Activated naive CD4-positive, alpha-beta T cell treated with anti-CD3 and anti-CD28 coated beads, Interleukin-2, amount 50 U/mL, for 24 hours (primary cell): ENCODE data around the gene CDH16.
"Not testable (repeated sequence)": the region's sequence is repeated elsewhere in the genome, so short reads cannot be mapped to it uniquely, and the experiment has no call there.

ENCODE experiments used
- H3K27ac Mint-ChIP-seq: one replicate; pipeline ENCODE4 v1.8.0; 2021; ENCODE audit warnings: mild to moderate bottlenecking, mixed read lengths
- H3K27me3 Mint-ChIP-seq: one replicate; pipeline ENCODE4 v1.8.0; 2021; ENCODE audit warnings: mixed read lengths
- H3K36me3 Mint-ChIP-seq: one replicate; pipeline ENCODE4 v1.8.0; 2021; ENCODE audit warnings: mixed read lengths
- H3K4me1 Mint-ChIP-seq: one replicate; pipeline ENCODE4 v1.8.0; 2021; ENCODE audit warnings: mixed read lengths
- H3K4me3 Mint-ChIP-seq: one replicate; pipeline ENCODE4 v1.8.0; 2021; ENCODE audit warnings: mild to moderate bottlenecking, mixed read lengths
- H3K9me3 Mint-ChIP-seq: one replicate; pipeline ENCODE4 v1.8.0; 2021; ENCODE audit warnings: mixed read lengths

CDH16 gene, protein sequence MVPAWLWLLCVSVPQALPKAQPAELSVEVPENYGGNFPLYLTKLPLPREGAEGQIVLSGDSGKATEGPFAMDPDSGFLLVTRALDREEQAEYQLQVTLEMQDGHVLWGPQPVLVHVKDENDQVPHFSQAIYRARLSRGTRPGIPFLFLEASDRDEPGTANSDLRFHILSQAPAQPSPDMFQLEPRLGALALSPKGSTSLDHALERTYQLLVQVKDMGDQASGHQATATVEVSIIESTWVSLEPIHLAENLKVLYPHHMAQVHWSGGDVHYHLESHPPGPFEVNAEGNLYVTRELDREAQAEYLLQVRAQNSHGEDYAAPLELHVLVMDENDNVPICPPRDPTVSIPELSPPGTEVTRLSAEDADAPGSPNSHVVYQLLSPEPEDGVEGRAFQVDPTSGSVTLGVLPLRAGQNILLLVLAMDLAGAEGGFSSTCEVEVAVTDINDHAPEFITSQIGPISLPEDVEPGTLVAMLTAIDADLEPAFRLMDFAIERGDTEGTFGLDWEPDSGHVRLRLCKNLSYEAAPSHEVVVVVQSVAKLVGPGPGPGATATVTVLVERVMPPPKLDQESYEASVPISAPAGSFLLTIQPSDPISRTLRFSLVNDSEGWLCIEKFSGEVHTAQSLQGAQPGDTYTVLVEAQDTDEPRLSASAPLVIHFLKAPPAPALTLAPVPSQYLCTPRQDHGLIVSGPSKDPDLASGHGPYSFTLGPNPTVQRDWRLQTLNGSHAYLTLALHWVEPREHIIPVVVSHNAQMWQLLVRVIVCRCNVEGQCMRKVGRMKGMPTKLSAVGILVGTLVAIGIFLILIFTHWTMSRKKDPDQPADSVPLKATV

DNA sequence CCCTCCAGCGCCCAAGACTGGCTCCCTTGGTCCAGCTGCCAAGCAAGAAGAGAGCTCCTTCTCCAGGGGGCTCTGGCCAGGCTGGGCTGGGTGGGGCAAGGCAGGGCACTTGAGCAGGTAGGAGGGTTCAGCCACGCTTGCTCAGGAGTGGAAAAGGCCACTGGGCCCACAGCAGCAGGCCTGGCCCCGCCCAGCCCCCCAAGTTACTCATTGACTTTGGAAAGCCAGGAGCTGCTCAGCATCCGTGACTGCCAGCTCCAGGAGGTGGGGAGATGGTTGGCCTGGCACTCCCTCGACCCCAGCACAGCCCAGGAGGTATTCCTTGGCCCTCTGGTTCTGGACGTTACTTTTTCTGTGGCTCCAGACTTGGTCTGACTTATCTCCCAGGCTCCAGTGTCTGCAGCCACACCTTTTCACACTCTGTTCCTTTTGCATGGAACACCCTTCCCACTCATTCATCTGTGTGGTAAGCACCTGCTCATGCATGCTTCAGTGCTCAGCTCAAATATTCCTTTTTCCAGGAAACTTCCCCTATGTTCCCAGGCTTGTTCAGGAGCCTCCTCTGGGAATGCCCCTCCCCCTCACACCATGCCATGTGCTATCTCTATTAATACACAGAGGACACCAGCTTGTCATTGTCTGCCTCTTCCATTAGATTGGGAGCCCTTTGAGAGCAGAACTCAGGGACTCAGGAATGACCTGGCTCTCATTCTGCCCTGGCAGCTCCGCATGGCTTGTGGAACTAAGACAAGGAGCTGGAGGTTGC lies at the start of gene CDH16:
CDH16 (minus strand) TSS at position 83 of the 766 bp plus-strand sequence. CDS start 820 bp downstream, outside the sequence.
- Mint-ChIP-seq H3K27ac (no peak within 1 kb of the TSS), H3K9me3 (no peaks in the 10 kb centered on the region), H3K36me3 (no peaks in the 10 kb centered on the region), H3K27me3 (peaks cover 11% of the 10 kb centered on the region), H3K4me3 (no peak within 1 kb of the TSS), H3K4me1 (no peaks in the 10 kb centered on the region)

DNA sequence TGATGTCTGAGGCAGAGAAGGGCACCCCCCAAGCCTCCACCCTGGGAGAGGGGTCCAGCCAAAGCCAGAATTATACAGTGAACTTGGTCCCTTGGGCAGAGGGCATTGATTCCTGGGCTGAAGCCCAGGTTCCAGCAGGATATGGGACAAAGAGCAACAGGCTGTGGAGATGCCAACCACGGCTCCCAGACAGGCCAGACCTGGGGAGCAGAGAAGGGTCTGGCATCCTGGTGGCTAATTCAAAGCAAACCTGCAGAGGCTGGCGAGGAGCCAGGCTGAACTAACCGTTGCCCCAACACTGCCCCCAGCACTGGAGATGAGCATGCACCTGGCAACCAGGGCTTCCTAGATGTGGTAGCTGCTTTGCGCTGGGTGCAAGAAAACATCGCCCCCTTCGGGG lies 45.4 kb upstream of the CDH16 start:
- H3K4me3 Mint-ChIP-seq: no peak overlapping the region
- no peaks in the 10 kb centered on the region for H3K27me3 Mint-ChIP-seq
- no peak overlapping the region for H3K27ac Mint-ChIP-seq
- H3K36me3 Mint-ChIP-seq: no peaks in the 10 kb centered on the region
- H3K4me1 Mint-ChIP-seq: peaks cover 13% of the 10 kb centered on the region
- H3K9me3 Mint-ChIP-seq: no peaks in the 10 kb centered on the region

DNA sequence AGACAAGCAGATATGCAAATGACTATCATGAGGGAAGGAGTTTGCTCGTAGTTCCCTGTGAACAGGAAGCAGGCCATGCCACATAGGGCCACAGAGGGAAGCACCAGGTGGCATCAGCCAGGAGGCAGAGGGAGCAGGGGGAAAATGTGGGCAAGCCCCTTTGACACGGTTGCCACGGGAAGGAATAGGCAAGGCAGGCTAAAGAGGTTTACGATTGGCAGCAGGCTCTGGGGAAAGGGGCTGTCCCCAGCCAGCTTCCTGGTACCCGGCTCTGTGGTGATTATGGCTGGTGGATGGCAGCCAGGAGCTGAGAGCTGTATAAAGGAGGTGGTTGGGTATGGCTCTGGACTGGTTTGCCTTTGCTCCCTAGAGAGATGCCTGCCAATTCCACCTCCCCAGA lies 43.2 kb upstream of the CDH16 start:
- no peak overlapping the region for H3K27ac Mint-ChIP-seq
- H3K4me3 Mint-ChIP-seq: no peak overlapping the region
- no peaks in the 10 kb centered on the region for H3K36me3 Mint-ChIP-seq
- H3K9me3 Mint-ChIP-seq: no peaks in the 10 kb centered on the region
- H3K27me3 Mint-ChIP-seq: no peaks in the 10 kb centered on the region
- H3K4me1 Mint-ChIP-seq: peaks cover 22% of the 10 kb centered on the region

DNA sequence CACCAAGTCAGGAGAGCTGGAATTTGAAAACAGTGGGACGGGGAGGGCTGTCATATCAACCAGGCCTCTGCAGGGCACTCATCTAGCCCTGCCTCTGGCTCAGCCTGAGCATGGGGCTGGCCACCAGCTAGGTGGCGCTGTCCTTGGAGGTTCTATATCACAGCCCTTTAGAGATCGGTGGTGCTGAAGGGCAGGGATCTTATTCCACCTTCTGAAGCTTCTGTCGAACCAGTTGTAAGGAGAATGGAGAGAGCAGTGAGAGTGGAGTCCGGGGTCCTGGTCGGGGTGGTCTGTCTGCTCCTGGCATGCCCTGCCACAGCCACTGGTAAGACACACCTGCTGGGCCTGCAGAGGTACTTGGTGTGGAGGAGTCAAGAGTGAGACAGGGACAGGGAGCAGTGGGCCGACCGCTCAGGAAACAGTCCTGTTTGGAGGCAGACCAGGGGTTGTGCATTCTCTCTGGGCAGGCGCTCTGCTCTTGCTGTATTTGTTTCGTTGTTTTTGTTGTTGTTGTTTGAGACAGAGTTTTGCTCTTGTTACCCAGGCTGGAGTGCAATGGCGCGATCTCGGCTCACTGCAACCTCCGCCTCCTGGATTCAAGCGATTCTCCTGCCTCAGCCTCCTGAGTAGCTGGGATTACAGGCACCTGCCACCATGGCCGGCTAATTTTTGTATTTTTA lies 42.5 kb upstream of the CDH16 start, which contains the start of gene CES3:
CES3 (plus strand) TSS at position 202 of the 680 bp plus-strand sequence; CDS start at position 244, 42 bp downstream.
- H3K27me3 Mint-ChIP-seq: no peaks in the 10 kb centered on the region
- H3K4me3 Mint-ChIP-seq: no peak within 1 kb of the TSS
- no peaks in the 10 kb centered on the region for H3K36me3 Mint-ChIP-seq
- no peaks in the 10 kb centered on the region for H3K9me3 Mint-ChIP-seq
- H3K27ac Mint-ChIP-seq: no peak within 1 kb of the TSS
- peaks cover 22% of the 10 kb centered on the region for H3K4me1 Mint-ChIP-seq

DNA sequence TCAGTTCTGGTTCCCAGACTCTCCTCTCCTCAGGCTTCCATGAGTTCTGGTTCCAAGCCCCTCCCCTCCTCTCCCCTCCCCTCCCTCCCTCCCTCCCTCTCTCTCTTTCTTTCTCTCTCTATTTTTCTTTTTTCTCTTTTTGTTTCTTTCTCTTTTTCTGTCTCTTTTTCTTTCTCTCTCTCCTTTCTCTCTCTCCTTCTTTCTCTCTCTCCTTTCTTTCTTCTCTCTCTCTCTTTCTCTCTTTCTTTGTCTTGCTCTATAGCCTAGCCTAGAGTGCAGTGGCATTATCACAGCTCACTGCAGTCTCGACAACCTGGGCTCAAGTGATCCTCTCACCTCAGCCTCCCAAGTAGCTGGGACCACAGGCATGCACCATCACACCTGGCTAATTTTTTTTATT lies 41.6 kb upstream of the CDH16 start:
- no peak overlapping the region for H3K27ac Mint-ChIP-seq
- H3K9me3 Mint-ChIP-seq: no peaks in the 10 kb centered on the region
- H3K4me3 Mint-ChIP-seq: no peak overlapping the region
- peaks cover 22% of the 10 kb centered on the region for H3K4me1 Mint-ChIP-seq
- H3K36me3 Mint-ChIP-seq: no peaks in the 10 kb centered on the region
- no peaks in the 10 kb centered on the region for H3K27me3 Mint-ChIP-seq

DNA sequence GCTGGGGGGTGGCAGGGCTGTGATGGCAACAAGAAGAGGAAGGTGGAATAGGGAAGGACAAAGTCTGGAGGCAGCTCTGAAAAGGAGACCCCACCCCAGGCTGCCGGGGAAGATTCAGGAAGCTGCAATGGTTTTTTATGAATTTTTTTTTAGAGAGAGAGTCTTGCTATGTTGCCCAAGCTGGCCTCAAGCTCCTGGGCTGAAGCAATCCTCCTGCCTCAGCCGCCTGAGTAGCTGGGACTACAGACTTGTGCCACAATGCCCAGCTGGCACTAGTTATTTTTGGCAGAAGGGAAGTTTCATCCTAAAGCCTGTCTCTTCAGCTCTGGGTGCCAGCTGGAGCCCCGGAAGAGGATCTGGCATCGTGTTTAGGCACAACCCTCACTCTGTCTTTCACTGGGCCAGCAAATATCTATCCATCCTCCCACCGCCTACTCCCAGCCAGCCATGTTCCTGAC lies 41.0 kb upstream of the CDH16 start:
- Mint-ChIP-seq H3K27me3 (no peaks in the 10 kb centered on the region), H3K27ac (no peak overlapping the region), H3K4me1 (peaks cover 22% of the 10 kb centered on the region), H3K9me3 (no peaks in the 10 kb centered on the region), H3K4me3 (no peak overlapping the region), H3K36me3 (no peaks in the 10 kb centered on the region)

DNA sequence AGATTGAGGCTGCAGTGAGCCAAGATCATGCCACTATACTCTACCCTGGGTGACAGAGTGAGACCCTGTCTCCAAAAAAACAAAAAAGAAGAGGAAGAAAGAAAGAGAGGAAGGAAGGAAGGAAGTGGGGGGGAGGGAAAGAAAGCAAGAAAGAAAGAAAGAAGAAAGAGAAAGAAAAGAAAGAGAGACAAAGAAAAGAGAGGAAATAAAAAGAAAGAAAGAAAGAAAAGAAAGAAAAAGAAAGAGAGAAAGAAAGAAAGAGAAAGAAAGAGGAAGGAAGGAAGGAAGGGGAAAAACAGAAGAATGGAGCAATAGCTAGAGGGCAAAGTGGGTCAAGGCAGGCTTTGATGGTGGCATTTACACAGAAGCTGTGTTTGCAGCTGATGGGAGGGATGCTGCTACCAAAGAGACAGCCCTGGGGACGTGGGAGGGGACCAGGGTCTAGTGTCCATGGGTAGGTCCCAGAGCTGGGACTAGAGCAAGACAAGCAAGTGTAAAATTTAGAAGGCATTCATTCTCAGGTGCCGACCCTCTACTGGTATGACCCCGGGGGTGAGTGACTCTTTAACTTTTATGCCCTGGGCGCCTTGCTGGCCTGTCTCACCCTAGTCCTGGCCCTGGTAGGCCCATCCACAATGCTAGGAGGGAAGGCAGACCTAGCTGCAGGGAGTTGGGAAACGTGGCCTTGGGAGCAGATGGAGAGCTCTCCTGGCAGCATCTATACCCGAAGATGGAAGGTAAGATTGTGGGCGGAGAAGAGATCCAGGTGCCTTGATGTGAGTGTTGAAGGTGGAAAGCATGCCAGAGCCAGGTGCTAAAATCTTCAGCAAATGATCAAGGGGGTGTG lies 40.4 kb upstream of the CDH16 start:
- peaks cover 22% of the 10 kb centered on the region for H3K4me1 Mint-ChIP-seq
- peaks cover under 1% of the 10 kb centered on the region for H3K27me3 Mint-ChIP-seq
- H3K36me3 Mint-ChIP-seq: no peaks in the 10 kb centered on the region
- no peak overlapping the region for H3K4me3 Mint-ChIP-seq
- H3K27ac Mint-ChIP-seq: no peak overlapping the region
- no peaks in the 10 kb centered on the region for H3K9me3 Mint-ChIP-seq

DNA sequence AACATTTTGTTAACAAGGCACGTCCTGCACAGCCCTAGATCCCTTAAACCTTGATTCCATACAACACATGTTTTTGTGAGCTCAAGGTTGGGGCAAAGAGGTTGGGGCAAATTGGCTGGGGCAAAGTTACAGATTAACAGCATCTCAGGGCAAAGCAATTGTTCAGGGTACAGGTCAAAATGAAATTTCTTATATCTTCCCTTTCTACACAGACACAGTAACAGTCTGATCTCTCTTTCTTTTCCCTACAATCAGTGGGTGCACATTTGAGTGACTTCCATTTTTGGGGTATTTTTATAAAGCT lies 37.4 kb upstream of the CDH16 start:
- Mint-ChIP-seq H3K27me3 (peaks cover 17% of the 10 kb centered on the region), H3K4me1 (peaks cover 17% of the 10 kb centered on the region)
- not testable (repeated sequence) for H3K9me3 Mint-ChIP-seq, H3K36me3 Mint-ChIP-seq, H3K4me3 Mint-ChIP-seq, H3K27ac Mint-ChIP-seq

DNA sequence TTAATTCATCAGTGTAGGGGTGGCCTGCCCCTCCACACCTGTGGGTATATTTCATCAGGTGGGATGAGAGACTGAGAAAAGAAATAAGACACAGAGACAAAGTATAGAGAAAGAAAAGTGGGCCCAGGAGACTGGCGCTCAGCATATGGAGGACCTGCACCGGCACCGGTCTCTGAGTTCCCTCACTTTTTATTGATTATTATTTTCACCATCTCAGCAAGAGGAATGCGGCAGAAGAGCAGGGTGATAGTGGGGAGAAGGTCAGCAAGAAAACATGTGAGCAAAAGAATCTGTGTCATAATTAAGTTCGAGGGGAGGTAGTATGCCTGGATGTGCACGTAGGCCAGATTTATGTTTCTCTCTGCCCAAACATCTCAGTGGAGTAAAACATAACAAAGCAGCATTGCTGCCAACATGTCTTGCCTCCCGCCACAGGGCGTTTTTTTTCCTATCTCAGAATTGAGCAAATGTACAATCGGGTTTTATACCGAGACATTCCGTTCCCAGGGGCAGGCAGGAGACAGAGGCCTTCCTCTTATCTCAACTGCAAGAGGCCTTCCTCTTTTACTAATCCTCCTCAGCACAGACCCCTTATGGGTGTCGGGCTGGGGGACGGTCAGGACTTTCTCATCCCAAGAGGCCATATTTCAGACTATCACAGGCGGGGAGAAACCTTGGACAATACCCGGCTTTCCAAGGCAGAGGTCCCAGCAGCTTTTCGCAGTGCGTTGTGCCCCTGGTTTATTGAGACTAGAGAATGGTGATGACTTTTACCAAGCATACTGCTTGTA lies 36.9 kb upstream of the CDH16 start:
- H3K27ac Mint-ChIP-seq, H3K36me3 Mint-ChIP-seq, H3K4me3 Mint-ChIP-seq, H3K9me3 Mint-ChIP-seq: not testable (repeated sequence)
- Mint-ChIP-seq H3K4me1 (peaks cover 13% of the 10 kb centered on the region), H3K27me3 (peaks cover 18% of the 10 kb centered on the region)

DNA sequence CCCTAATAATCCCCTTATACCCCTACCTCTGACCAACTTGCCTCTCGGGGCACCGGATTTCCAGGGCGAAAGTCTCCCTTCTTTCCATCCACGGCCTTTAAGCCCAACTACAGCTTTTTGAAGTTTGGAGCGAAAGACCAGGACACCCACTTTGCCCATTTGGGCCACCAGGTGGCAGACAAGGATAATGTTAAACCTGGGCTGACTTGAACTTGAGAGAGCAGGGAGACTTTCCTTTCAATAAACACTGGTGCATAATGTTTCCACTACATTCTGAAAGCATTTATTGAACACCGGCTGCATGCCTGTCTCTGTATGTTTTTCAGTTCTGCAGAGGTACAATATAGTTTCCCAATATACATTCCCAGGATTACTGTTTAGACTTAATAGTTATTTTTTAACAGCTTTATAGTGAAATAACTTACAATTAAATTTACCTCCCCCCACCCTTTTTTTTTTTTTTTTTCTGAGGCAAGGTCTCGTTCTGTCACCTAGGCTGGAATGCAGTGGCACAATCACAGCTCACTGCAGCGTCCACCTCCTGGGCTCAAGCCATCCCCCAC lies 35.5 kb upstream of the CDH16 start:
- Mint-ChIP-seq H3K4me1 (peaks cover 10% of the 10 kb centered on the region), H3K4me3 (no peak overlapping the region), H3K27me3 (peaks cover 28% of the 10 kb centered on the region), H3K9me3 (no peaks in the 10 kb centered on the region), H3K36me3 (no peaks in the 10 kb centered on the region), H3K27ac (peak overlapping the region; percentile 78)

DNA sequence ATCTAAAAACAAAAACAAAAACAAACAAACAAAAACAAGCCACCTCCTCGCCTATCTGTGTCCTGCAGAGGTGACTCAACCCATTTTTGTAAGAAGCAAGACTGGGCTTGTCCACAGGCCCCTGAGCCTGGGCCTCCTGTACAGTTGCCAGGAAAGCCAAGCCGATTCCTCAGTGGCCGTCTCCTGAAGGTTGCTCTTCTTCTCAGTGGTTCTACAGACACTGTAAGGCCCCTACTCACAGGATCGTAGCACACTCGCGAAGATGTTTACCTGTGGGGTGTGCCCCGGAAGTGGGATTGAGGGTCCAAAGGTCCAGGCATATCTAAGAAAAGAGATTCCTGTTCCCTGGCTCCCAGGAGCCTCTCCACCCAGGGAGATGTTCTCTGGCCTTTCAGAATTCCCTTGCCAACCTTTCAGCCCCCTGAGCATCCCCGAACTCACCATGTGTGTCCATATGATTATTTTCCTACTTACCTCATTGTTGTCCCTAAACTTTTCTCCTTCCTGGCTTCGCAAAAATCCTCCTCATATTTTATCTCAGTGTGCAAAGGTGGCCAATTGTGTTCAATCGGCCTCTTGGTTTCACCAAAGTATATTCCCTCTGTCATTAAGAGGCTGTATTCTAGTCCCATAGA lies 34.9 kb upstream of the CDH16 start:
- Mint-ChIP-seq H3K9me3 (no peaks in the 10 kb centered on the region), H3K27ac (peak overlapping the region; percentile 78), H3K36me3 (no peaks in the 10 kb centered on the region), H3K4me1 (peaks cover 7% of the 10 kb centered on the region), H3K27me3 (peaks cover 30% of the 10 kb centered on the region), H3K4me3 (no peak overlapping the region)

DNA sequence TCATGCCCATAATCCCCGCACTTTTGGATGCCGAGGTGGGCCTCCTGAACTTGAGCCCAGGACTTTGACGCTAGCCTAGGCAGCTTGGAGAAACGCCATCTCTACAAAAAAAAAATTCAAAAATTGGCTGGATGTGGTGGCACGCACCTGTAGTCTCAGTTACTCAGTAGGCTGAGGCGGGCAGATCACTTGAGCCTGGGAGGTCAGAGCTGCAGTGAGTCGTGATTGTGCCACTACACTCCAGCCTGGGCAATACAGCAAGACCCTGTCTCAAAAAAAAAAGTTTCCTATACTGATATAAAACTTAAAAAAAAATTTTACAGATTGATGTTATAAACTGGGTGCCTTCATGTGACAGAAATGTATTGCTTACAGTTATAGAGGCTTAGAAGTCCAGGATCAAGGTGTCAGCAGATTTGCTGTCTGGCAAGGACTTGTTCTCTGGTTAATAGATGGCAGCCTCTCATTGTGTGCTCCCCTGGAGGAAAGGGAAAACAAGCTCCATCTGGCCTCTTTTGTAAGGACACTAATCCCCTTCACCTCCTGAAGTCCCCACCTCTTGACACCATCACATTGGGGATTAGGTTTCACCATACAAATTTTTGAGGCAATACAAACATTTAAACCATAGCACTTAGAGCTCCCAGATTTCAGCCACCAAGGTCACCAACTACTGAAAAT lies 33.9 kb upstream of the CDH16 start:
- Mint-ChIP-seq H3K36me3 (no peaks in the 10 kb centered on the region), H3K4me1 (peaks cover 10% of the 10 kb centered on the region), H3K27me3 (peaks cover 30% of the 10 kb centered on the region), H3K27ac (no peak overlapping the region), H3K4me3 (no peak overlapping the region), H3K9me3 (no peaks in the 10 kb centered on the region)
